Left renal cortex interstitium (tissue), 4 donors: ENCODE data around the gene CAPN10. TPM values are rescaled to one million over a fixed set of nuclear protein-coding genes. Genes with fewer than 3 reads are reported as not detected.

Experiments used
- DNase-seq, 4 donors: peaks; one replicate each; pipeline ENCODE4 v3.0.0-alpha.2; 2013; ENCODE audit warnings: low read depth in 4 of 4, low spot score in 2 of 4, missing footprints in 1 of 4
- polyA plus RNA-seq, 4 donors: library from polyadenylated mRNA; unstranded; fragments of 120-200 nt; gene quantifications; one replicate each; pipeline ENCODE4 v1.2.1, GENCODE V29; 2013; ENCODE audit not compliant: insufficient read length in 4 of 4

CAPN10 gene
- polyA plus RNA-seq, 4 donors, result 15.3 to 39.6 (median 30.0) TPM

DNA sequence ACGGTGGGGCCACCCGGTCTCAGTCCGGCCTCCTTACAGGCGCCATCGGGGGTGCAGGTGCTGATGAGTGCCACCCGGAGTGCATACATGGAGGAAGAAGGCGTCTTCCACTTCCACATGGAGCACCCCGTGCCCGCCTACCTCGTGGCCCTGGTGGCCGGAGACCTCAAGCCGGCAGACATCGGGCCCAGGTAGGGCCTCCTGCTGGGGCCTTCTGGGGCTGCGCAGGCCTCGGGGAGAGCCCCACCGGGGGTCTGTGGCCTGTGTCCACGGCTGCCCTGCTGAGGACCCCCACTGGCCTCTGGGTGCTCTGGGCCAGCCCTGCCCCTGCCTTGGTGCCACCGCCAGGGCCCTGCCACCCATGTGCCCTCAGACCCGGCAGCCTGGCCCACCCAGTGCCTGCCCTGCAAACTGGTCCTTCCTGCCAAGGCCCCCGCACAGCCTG lies 13.4 kb upstream of the CAPN10 start:
- DNase-seq, result no peak

DNA sequence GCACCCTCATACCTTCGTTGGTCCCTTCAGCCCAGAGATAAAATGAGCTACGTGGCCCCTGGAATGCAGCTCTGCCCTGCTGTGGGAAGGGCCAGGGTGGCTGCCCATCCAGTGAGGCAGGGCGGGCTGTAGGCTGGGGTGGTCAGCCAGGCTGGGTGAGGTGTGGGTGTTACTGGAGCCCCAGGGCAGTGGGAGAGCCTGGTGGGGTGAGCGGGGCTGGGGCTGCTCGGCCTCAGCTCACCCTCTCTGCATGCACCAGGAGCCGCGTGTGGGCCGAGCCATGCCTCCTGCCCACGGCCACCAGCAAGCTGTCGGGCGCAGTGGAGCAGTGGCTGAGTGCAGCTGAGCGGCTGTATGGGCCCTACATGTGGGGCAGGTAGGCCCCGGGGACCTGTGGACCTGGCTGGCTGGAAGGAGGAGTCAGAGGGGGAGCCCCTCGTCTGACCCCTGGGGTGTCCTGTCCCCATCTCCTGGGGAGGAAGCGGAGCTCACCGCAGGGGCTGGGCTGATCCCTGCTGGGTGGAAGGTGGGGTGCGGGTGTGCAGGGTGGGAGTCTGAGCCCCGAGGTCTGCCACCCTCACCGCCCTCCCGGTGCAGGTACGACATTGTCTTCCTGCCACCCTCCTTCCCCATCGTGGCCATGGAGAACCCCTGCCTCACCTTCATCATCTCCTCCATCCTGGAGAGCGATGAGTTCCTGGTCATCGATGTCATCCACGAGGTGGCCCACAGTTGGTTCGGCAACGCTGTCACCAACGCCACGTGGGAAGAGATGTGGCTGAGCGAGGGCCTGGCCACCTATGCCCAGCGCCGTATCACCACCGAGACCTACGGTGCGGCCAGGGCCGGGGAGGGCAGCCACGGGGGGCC lies 12.8 kb upstream of the CAPN10 start:
- no peak for DNase-seq

DNA sequence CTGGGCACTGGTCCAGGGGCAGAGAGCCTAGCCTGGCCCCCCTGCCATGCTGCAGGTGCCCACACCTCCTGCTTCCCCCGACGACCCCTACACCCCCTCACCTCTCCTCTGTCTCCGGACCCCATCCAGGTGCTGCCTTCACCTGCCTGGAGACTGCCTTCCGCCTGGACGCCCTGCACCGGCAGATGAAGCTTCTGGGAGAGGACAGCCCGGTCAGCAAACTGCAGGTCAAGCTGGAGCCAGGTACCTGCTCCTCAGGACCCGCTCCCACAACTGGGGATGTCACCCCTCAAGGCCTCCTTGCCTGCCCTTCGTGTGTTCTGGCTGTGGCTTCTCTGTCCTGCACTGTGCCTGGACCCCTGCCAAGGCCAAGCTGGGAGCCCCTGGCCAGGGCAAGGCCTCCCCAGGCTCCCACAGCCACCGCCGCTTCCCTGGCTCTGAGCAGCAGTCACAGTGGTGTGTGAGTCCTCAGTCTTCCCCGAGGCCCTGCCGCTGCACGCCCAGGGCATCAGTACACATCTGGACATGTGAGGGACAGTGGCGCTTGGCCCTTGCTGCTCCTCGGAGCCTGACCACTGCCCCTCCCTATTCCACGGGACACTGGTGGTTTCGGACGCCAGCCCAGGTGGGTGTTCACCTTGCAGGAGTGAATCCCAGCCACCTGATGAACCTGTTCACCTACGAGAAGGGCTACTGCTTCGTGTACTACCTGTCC lies 12.0 kb upstream of the CAPN10 start:
- DNase-seq, result no peak

DNA sequence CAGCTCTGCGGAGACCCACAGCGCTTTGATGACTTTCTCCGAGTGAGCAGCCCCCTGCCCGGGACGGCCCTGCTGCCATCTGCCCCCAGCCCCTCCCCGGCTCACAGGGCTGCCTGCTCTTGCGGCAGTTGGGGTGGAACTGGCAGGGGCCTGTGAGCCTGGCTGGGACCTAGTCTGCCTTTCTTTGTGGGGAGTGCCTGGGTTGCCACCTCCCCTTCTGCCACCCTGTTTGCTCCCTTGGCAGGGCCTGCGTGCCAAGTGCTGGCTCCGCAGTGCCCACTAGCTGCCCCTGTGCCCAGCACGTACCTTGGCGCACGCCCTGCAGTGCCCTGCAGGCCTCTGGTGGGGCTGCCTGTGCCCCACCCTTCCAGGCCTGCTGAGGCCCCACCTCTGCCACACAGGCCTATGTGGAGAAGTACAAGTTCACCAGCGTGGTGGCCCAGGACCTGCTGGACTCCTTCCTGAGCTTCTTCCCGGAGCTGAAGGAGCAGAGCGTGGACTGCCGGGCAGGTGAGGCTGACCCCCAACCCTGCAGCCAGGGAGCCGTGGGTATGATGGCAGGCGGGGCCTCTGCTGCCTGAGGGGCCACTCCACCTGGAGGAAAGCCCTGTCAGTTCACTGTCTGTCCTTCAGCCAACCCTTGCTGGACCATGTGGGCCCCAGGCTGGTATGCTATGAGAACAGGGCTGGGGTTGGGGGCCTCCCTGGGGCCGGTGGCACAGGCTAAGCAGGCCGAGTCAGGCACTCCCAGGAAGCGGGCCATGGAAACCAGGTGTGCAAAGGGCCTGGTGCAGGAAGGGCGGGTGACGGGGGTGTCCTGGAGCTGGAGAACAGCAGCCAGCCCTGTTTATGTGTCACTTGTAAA lies 11.2 kb upstream of the CAPN10 start:
- no peak for DNase-seq

DNA sequence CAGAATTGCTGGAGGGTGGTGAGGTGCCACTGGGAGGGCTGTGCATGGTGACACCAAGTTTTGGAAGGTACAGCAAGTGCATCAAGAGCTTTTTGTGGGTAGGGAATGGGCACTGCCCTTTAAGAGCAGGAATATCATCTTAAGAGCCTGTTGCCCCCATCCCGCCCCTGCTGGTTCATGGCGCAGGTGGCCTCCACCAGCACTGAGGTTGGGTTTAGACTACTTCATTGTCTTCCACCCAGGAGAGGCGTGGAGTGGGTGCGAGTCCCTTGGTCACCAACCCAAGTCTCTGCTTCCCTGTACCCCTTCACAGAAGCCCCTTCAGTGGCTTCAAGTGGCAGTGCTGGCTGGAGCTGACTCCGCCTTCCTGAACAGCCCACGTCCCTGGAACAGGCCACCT lies 10.5 kb upstream of the CAPN10 start:
- no peak for DNase-seq

DNA sequence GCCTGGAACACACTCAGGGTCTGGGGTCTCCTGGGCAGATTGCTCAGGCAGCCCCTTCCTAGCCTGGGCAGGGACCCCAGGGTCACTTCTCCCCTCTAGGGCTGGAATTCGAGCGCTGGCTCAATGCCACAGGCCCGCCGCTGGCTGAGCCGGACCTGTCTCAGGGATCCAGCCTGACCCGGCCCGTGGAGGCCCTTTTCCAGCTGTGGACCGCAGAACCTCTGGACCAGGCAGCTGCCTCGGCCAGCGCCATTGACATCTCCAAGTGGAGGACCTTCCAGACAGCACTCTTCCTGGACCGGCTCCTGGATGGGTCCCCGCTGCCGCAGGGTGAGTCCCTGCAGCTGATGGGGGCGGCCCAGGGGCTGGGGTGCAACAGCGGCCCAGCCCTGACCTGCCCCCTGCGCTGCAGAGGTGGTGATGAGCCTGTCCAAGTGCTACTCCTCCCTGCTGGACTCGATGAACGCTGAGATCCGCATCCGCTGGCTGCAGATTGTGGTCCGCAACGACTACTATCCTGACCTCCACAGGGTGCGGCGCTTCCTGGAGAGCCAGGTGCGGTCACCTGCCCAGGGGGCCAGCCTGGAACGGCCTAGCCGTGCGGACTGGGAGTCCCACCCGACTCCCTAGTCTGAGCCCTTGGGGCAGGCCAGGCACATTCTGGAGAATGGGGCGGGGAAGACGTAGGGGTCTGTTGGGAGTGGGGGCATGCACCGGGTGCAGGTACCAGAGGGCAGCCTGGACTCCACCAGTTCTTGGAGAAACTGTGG lies 9.9 kb upstream of the CAPN10 start:
- DNase-seq, result no peak

DNA sequence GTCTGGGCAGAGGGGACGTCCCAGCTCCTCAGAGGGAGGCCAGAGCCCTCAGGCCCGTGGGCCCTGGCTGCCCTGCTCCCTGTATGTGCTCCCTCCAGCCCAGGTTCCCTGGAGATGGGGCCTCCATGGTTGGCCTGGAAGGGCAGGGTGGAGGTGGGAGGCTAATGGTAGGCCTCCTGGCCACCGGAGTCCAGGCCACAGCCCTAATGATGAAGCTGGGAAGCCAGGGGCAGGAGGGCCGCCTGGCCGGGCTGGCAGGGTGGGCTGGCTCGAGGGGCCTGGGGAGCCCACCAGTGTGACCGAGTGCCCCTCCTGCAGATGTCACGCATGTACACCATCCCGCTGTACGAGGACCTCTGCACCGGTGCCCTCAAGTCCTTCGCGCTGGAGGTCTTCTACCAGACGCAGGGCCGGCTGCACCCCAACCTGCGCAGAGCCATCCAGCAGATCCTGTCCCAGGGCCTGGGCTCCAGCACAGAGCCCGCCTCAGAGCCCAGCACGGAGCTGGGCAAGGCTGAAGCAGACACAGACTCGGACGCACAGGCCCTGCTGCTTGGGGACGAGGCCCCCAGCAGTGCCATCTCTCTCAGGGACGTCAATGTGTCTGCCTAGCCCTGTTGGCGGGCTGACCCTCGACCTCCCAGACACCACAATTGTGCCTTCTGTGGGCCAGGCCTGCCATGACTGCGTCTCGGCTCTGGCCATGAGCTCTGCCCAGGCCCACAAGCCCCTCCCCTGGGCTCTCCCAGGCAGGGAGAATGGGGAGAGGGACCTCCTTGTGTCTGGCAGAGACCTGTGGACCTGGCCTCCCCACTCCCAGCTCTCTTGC lies 9.0 kb upstream of the CAPN10 start:
- DNase-seq, result no peak

DNA sequence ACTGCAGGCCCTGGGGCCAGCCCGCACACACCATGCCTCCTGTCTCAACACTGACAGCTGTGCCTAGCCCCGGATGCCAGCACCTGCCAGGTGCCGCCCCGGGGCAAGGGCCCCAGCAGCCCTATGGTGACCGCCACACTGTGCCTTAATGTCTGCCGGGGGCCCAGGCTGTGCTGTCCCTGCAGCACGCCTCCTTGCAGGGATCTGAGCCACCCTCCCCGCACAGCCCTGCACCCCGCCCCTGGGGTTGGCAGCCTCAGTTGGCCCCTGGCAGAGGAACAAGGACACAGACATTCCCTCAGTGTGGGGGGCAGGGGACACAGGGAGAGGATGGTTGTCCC lies 8.5 kb upstream of the CAPN10 start:
- DNase-seq, result no peak

DNA sequence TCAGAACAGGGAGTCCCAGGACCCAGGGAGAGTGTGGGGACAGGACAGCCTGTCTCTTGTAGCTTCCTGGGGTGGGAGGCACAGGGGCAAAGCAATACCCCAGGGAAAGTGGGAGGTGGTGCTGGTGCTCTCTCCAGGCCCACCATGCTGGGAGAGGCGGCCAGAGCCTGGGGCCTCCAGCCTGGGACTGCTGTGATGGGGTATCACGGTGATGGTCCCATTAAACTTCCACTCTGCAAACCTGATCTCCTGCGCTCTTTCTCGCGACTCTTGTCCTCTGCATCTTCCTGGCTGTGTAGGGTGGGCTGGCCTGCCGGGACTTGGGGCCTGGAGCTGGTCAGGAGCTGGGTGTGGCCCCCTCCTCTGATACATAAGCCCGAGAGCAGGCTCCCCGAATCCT lies 8.0 kb upstream of the CAPN10 start:
- DNase-seq, result no peak

DNA sequence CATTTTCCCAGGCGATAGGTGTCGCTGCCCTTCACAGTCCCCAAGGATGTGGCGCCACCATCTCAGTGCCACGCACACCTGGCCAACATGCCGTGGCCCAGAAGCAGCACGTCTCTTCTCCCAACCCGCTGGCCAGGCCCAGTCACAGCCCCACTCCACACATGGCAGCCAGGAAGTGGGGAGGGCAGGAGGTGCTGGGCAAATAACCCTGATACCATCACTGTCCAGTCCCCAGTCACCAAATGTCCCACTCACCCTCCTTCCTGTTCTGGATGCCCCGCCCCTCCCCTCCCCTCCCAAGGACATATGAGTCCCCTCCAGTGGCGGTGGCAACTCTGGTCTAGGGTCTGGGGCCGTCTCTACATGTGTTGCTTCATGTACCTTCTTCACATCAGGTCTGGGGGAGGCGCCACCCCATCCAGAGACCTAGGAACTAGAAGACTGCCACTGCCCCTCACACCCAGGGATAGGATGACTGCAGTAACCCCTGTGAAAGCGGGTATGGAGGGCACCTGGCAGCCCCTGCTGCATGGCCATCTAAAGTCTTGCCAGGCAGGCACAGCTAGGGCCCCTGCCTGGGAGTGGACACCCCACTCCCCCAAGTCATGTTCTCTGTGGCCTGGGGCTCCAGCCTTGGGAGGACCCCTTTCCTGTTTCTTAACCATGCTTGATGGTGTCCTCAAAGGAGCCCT lies 7.3 kb upstream of the CAPN10 start:
- no peak for DNase-seq

DNA sequence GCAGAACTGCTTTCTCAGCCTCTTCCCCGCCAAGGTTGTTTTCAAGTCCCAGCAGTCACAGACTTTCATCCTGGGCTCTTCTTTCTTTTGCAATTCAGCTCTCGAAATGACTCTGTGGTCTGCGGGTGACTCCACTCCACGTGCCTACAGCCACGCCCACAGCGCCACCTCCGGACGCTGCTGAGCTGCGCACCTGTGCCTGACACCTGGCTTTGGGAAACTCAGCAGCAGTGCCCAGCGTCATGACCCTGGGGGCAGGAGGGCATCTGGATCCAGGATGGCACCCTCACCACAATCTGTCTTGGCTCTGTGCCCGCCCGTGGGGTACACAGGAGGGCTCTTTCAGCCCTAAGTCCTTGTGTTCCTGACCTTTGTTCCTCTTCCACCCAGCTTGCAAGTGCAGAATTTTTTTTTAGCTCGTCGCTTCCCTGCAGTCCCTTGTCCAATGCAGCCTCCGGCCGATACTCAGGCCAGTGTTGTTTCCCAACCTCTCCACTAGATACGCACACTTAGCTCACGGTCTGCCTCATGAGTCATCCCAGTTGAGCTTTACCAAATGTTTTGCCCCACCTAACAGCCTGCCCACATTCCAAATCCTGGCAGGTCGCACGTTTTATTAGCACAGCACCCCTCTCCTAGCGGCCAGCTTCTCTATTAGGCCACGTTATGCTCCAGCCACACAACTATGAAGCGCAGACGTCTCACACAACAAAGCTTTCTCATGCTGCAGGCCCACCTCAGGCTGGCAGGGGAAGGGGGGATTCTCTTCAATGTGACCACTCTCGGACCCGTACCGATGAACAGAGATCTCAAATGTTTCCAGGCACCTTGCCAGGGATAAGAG lies 6.5 kb upstream of the CAPN10 start:
- DNase-seq, result no peak

DNA sequence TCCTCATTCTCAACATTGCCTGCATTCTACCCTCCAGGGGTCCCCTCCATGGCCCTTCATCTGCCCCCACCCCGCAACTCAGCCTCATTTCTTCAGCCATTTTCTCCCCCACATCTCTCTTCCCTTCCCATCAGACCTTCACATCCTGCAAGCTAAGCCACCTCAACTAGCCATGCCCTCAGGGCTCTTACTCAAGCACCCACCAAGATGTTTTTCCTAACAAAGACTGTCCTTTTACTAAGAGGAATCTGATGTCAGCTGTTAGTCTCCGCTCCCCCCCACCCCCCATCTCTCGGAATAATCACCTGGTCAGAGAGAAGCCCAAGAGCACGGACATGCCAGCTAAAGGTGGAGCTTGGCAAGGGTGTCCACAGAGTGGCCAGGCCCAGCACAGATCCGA lies 4.7 kb upstream of the CAPN10 start:
- no peak for DNase-seq

DNA sequence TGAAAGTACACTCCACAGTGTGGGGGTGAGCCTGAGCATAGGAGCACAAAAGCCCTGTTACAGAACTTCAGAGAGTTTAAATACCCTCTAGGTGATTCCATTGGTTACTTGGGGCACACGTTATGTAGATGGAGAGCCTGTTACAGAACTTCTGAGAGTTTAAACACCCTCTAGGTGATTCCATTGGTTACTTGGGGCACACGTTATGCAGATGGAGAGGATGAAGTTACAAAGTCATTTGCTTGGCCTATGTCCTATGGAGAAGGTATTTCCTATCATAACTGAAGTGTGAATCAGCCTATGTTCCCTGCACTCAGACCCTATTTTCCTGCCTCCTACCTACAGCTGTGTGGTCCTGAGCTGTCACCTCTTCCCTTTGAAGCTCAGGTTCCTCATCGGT lies 3.8 kb upstream of the CAPN10 start:
- no peak for DNase-seq

DNA sequence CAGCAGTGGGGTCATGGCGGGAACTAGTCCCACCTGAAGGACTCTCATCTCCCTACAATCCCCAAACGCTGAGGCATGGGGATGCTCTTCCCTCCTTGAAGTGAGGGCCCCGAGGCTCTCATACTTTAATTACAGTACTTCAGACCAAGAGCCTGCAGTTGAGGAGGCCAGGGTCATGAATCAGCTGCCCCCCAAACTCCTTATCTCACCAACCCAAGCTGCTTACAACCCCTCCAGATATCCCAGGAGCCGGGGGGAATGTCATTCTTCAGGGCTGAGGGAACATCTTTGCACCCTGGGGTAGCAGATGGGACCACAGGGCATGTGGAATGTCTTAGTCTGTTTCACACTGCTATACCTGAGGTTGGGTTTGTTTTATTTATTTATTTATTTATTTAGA lies 2.8 kb upstream of the CAPN10 start:
- DNase-seq, result no peak

DNA sequence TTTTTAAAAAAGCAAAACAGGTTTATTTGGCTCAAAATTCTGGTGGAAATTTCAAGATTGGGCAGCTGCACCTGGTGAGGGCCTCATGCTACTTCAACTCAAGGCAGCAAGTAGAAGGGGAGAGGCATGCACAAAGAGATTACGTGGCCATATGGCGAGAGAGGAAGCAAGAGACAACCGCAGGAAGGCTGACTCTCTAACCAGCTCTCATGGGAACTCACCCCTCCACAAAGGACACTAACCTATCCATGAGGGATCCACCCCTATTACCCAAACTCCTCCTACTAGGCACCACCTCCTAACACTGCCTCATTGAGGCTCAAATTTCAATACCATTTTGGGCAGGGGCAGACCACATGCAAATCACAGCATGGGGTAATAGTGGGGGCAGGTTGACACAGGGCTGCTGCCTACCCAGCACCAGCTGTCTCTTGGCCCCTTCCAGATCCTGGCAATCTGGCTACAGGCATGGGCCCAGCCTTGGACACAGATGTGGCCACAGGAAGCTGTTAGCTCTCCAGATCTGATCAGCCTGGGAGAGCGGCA lies 2.0 kb upstream of the CAPN10 start:
- DNase-seq, result no peak

DNA sequence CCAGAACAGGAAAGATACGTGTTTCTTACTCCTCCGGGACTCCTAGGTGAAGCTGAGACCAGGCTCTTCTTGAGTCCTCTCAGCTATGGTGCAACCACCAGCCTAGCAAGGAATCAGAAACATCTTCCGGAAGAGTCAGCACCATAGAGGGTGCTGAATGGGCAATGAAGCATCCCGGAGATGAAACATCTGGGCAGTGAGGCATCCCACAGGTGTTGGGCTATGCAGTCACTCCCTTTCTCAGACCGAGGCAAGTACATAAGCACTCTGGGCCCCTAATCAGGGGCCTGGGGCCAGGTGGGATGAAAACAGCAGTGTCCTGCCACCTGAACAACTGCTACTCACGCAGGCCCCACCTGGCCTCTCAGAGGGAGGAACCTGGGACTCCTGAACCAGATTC lies 1.4 kb upstream of the CAPN10 start:
- DNase-seq, result no peak

DNA sequence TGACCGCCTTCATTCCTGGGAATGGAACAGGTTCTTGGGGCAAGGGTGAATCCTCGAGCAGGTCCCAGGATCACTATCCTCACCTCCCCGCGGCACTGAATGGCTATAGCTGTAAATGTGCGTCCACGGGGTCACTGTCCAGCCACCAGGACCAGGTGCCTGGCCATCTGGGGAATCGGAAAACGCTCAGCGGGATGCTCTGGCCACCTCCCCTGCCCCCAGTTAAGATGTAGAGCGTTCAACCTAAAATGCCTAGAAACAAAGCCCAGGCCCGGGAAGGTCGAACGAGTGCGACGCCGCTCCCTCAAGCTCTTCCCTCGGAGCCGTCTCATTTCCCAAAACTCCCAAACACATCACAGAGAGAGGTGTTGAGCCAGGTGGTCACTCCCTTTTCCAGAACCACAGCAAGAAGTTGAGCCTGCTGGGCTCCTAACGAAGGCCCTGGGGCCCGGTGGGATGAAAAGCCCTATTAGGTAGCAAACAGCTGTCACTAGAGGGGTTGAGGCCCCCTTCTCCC lies 795 bp upstream of the CAPN10 start:
- DNase-seq, result no peak
